Stimulated activated effector memory CD8-positive, alpha-beta T cell treated with anti-CD3 and anti-CD28 coated beads, Interleukin-12 subunit alpha, Interleukin-12 subunit beta, amount 100 ng/mL, for 72 hours (primary cell): ENCODE data around the gene ADGRD1.
"Not testable (repeated sequence)": the region's sequence is repeated elsewhere in the genome, so short reads cannot be mapped to it uniquely, and the experiment has no call there.

Experiments
- ATAC-seq: fragments of 150-1000 bp; cut with Tn5 transposase; 2 replicates; pipeline ENCODE4 v1.10.0; 2021
- DNase-seq, 2 donors: peaks; one replicate each; pipeline ENCODE4 v3.0.0; 2021 to 2022; ENCODE audit warnings: low spot score in 2 of 2
- H3K27ac Mint-ChIP-seq: one replicate; pipeline ENCODE4 v1.8.0; 2022; ENCODE audit warnings: mild to moderate bottlenecking, mixed read lengths
- H3K36me3 Mint-ChIP-seq: one replicate; pipeline ENCODE4 v1.8.0; 2022; ENCODE audit warnings: mild to moderate bottlenecking, mixed read lengths
- H3K4me1 Mint-ChIP-seq: one replicate; pipeline ENCODE4 v1.8.0; 2022; ENCODE audit warnings: mixed read lengths
- H3K4me3 Mint-ChIP-seq: one replicate; pipeline ENCODE4 v1.8.0; 2022; ENCODE audit warnings: mild to moderate bottlenecking, mixed read lengths
- H3K9me3 Mint-ChIP-seq: one replicate; pipeline ENCODE4 v1.8.0; 2022; ENCODE audit warnings: mixed read lengths

Gene ADGRD1

GRCh38 chr12:131065279-131065678 lies 111.6 kb downstream of the ADGRD1 start:
- H3K4me1 Mint-ChIP-seq: no peaks in the 10 kb centered on the region
- H3K27ac Mint-ChIP-seq: no peak overlapping the region
- no peaks in the 10 kb centered on the region for H3K36me3 Mint-ChIP-seq
- no peaks in the 10 kb centered on the region for H3K9me3 Mint-ChIP-seq
- no peak for ATAC-seq
- no peak overlapping the region for H3K4me3 Mint-ChIP-seq
- no peak for DNase-seq

GRCh38 chr12:131065801-131066200 lies 112.1 kb downstream of the ADGRD1 start:
- H3K4me1 Mint-ChIP-seq: no peaks in the 10 kb centered on the region
- no peak overlapping the region for H3K27ac Mint-ChIP-seq
- no peak overlapping the region for H3K4me3 Mint-ChIP-seq
- H3K36me3 Mint-ChIP-seq: no peaks in the 10 kb centered on the region
- ATAC-seq: no peak
- DNase-seq: no peak
- no peaks in the 10 kb centered on the region for H3K9me3 Mint-ChIP-seq

GRCh38 chr12:131066207-131066885 lies 112.6 kb downstream of the ADGRD1 start:
- no peaks in the 10 kb centered on the region for H3K4me1 Mint-ChIP-seq
- ATAC-seq: peak; percentile 11

GRCh38 chr12:131066886-131067490 lies 113.3 kb downstream of the ADGRD1 start:
- Mint-ChIP-seq H3K27ac (no peak overlapping the region), H3K4me3 (no peak overlapping the region), H3K4me1 (no peaks in the 10 kb centered on the region)

More at GRCh38 chr12:131066207-131066885, 112.6 kb downstream of the ADGRD1 start:
- Mint-ChIP-seq H3K27ac (no peak overlapping the region), H3K9me3 (no peaks in the 10 kb centered on the region), H3K4me3 (no peak overlapping the region), H3K36me3 (no peaks in the 10 kb centered on the region)
- no peak for DNase-seq

GRCh38 chr12:131067981-131068851 lies 114.5 kb downstream of the ADGRD1 start:
- ATAC-seq (no peak), DNase-seq (no peak)
- H3K27ac Mint-ChIP-seq: no peak overlapping the region
- no peaks in the 10 kb centered on the region for H3K4me1 Mint-ChIP-seq
- H3K36me3 Mint-ChIP-seq: no peaks in the 10 kb centered on the region
- H3K4me3 Mint-ChIP-seq: no peak overlapping the region
- no peaks in the 10 kb centered on the region for H3K9me3 Mint-ChIP-seq

More at GRCh38 chr12:131066886-131067490, 113.3 kb downstream of the ADGRD1 start:
- Mint-ChIP-seq H3K9me3 (no peaks in the 10 kb centered on the region), H3K36me3 (no peaks in the 10 kb centered on the region)
- peak; percentile 5 for ATAC-seq
- DNase-seq: no peak

- ATAC-seq: peak; percentile 61
- H3K27ac Mint-ChIP-seq, H3K9me3 Mint-ChIP-seq, H3K4me3 Mint-ChIP-seq, H3K4me1 Mint-ChIP-seq, DNase-seq, H3K36me3 Mint-ChIP-seq: not testable (repeated sequence)
These were observed 115.4 kb downstream of the ADGRD1 start for GRCh38 chr12:131068926-131069720.

GRCh38 chr12:131070136-131070535 lies 116.4 kb downstream of the ADGRD1 start:
- H3K36me3 Mint-ChIP-seq, H3K4me3 Mint-ChIP-seq, ATAC-seq, DNase-seq, H3K4me1 Mint-ChIP-seq, H3K9me3 Mint-ChIP-seq: not testable (repeated sequence)
- H3K27ac Mint-ChIP-seq: peak overlapping the region; percentile 45

- H3K36me3 Mint-ChIP-seq, DNase-seq, H3K4me1 Mint-ChIP-seq, H3K4me3 Mint-ChIP-seq, H3K9me3 Mint-ChIP-seq: not testable (repeated sequence)
- ATAC-seq: peak; percentile 9
- peak overlapping the region; percentile 45 for H3K27ac Mint-ChIP-seq
These were observed 117.0 kb downstream of the ADGRD1 start for GRCh38 chr12:131070668-131071067.

GRCh38 chr12:131071234-131071820 lies 117.6 kb downstream of the ADGRD1 start:
- not testable (repeated sequence) for DNase-seq, H3K9me3 Mint-ChIP-seq, ATAC-seq, H3K36me3 Mint-ChIP-seq, H3K4me1 Mint-ChIP-seq, H3K27ac Mint-ChIP-seq, H3K4me3 Mint-ChIP-seq

- not testable (repeated sequence) for H3K9me3 Mint-ChIP-seq, DNase-seq, ATAC-seq, H3K27ac Mint-ChIP-seq, H3K36me3 Mint-ChIP-seq, H3K4me1 Mint-ChIP-seq, H3K4me3 Mint-ChIP-seq
These were observed 118.2 kb downstream of the ADGRD1 start for GRCh38 chr12:131071950-131072349.

- DNase-seq (no peak), ATAC-seq (no peak)
- Mint-ChIP-seq H3K36me3 (no peaks in the 10 kb centered on the region), H3K27ac (no peak overlapping the region), H3K4me1 (no peaks in the 10 kb centered on the region), H3K9me3 (no peaks in the 10 kb centered on the region), H3K4me3 (no peak overlapping the region)
These were observed 118.9 kb downstream of the ADGRD1 start for GRCh38 chr12:131072451-131073230.

- ATAC-seq (no peak), DNase-seq (no peak)
- no peaks in the 10 kb centered on the region for H3K4me1 Mint-ChIP-seq
- peak overlapping the region; percentile 10 for H3K27ac Mint-ChIP-seq
- H3K4me3 Mint-ChIP-seq: no peak overlapping the region
- H3K9me3 Mint-ChIP-seq: no peaks in the 10 kb centered on the region
- H3K36me3 Mint-ChIP-seq: no peaks in the 10 kb centered on the region
These were observed 120.7 kb downstream of the ADGRD1 start for GRCh38 chr12:131074221-131075083.

- Mint-ChIP-seq H3K4me3 (no peak overlapping the region), H3K9me3 (no peaks in the 10 kb centered on the region), H3K36me3 (no peaks in the 10 kb centered on the region), H3K27ac (peak overlapping the region; percentile 10), H3K4me1 (no peaks in the 10 kb centered on the region)
- no peak for DNase-seq
- ATAC-seq: no peak
These were observed 121.5 kb downstream of the ADGRD1 start for GRCh38 chr12:131075194-131075593.
